ENCODE results near the gene VENTX.

VENTX gene

DNA sequence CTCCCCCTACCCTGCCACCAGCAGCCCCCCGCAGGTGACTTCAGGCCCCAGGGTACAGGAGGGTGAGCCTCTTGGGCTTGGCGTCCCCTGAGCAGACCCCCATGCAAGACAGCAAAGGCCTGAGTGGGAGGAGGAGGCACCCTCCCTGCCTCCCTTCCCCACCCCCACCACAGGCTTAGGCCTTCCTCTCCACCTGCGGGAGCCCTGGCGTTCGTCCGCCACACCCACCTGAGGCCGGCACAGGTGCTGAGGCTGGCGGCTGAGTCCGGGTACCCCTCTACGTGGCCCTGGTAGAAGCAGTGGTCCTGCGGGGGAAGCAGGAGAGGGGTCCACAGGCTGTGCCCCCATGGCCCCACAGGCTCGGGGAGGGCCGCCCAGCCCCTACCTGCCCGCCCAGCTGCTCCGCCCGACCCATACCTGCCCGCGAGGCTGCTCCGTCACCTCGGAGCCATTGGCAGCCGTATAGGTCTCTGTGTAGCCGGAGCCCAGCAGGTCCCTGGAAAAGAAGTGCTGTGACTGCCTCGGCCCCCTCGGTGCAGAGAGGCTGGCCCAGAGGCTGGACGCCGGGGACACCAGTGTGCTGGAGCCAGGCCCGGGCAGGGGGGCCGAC, 36.0 kb downstream of the VENTX start:
- DNase-seq (ENCODE audit: low spot score), result no peak

- no peak for DNase-seq (ENCODE audit: low spot score)
Observed at GRCh38 chr10:133274751-133275683, 37.4 kb downstream of the VENTX start.

DNA sequence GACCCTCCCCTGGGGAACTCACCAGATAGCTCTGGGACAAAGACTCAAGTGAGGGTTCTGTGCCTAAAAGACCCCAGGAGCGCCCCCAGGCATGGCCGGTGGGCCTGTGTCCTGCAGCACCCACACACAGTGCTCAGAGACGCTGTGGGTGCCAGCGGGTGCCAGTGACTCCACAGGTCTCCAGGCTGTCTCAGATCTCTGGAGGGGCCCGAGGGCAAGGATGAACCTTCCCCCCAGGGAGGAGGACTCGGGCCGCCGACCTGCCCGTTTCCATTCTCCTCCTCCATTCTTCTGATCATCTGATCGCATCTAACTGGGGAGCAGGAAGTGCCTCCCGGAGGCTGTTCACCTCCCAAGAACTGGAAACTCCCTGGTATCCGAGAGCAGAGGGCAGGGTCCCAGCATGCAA, 38.0 kb downstream of the VENTX start:
- DNase-seq (ENCODE audit: low spot score), result no peak

DNA sequence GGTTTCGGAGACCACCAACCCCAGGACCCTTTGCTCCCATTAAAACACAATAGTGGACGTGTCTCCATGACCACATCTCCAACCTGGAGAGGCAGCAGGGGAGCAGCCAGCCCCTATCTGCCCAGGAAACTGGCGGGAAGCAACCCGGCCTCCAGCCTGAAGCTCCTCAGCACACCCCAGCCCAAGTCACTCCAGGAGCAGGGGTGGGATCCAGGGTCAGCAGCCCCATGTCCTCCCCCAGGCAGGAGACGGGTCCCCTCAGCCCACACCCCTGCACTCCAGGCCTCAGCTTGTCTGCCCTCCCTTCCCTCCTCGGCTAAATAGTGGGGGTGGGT, 38.4 kb downstream of the VENTX start:
- no peak for DNase-seq (ENCODE audit: low spot score)

DNA sequence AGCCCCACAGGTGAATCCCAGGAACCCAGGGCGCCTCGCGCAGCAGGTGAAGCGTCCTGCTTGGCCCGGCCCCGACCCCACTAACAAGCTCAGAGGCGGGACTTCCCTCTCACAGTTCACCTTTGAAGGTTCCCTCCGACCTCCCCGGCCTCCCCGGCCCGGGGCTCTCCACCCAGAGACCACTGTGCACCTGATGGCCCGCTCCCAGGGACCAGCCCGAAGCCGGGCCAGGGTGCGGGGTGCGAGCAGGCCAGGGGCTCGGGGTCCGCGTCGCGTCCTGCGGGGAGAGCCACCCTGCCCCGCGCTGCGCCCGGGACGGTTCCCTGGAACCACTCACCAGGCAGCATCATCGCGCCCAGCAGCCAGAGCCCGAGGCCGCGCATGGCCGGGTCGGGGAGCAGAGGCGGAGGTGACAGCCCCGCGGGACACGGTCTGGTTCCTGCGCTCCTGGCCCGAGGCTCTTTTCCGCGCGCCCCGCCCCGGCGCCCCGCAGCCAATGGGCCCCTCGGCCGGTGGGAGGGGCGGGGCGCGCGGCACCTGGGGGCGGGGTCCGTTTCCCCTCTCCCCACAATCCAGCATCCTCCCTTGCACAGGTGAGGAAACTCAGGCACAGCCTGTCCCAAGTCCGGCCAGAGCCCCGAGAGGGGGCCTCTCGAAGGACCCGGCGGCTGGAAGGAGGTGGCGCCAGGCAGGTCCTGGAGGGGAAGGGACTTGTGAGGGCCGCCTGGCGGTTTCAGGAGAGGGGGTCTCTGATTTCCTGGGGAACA, 39.0 kb downstream of the VENTX start, which contains the start of gene ADAM8:
Gene ADAM8 (minus strand): TSS at position 434 of the 767 bp plus-strand sequence. CDS start 51 bp downstream, at position 383.
- DNase-seq (ENCODE audit: low spot score), result peak; percentile 99

GRCh38 chr10:133277277-133277992, 39.8 kb downstream of the VENTX start:
- DNase-seq (ENCODE audit: low spot score), result no peak

- no peak for DNase-seq (ENCODE audit: low spot score)
Observed at GRCh38 chr10:133277993-133278576, 40.4 kb downstream of the VENTX start.

DNA sequence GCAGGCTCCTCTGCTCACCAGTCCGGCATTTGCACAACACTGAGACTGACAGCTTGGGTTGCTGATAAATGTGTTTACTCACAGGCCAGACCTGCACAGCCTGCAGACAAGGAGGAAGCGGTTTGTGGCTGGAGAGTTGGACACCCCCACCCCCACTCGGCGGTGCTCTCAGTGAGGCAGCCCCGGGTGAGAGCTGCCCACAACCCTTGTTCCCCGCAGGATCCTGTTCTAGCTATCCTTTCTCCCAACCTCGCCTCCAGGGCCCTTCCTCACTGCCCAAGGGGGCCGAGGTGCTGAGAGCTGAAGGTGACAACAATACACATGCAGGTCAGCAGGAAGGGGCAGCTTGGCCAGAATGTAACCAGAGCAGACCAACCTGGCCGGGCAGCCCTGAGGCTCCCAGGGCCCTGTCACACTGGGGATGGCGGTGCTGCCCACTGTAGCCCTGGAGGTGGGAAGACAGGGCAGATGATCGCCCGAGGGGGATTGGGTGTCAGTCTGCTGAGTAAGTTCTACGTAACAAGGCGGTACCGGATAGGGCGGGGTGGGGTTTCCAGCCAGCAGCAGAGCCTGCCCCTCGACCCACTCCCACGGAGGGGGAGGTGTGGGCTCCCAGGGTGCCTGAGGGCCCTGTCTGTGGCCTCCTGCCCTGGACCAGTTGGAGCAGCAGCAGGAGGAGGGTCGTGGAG, 41.1 kb downstream of the VENTX start:
- DNase-seq (ENCODE audit: low spot score), result no peak

DNA sequence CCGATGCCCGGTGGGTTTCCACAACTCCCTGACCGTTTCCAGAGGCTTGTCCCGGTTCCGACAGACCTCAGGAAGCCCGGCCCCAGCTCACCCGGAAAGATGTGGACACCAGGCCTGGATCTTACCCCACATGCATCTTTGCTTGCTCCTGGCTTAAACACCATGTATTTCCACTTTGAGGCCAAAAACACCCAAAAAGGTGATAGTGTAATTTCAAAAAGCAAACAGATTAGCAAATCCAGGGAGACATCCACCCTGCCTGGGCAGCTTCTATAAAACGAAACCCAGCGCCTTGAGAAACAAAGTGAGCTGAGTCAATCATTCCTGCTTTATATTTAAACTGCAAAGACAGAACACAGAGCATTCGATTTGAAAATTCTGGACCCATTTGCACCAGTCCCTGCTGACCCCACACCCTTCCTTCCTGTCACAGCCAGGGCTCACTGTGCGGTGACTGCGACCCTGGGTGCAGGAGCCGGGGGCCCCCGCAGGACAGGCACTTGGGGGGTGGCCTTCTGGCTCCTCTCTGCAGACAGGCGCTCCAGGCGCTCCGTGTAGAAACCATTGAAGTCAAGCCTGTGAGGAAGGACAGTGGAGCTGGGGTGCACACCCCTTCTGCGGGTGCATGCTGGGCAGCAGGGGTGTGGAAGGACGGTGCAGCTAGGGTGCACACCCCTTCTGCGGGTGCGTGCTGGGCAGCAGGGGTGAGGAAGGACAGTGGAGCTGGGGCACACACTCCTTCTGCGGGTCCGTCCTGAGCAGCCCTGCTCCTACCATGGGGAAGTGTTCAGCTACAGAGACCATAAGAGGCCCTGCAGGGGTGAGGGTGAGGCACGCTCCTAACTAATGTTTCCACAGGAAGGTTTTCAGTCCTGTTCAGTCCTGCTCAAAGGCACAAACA, 41.9 kb downstream of the VENTX start:
- no peak for DNase-seq (ENCODE audit: low spot score)

GRCh38 chr10:133280391-133281059, 42.9 kb downstream of the VENTX start:
- DNase-seq (ENCODE audit: low spot score), result no peak

DNA sequence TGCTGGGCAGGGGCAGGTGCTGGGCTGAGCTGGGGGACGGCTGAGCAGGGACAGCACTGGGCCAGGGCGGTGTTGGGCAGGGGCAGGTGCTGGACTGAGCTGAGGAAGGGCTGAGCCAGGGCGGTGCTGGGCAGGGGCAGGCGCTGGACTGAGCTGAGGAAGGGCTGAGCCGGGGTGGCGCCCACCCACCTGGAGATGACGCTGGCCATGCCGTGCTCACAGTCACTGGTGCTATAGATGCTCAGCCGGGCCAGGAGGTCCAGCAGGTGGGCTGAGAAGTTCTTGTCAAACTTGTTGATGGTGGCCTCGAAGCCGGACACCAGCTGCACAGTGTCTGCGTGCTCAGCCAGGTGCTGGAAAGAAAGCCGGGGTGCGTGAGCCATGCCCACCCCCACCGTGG, 43.4 kb downstream of the VENTX start:
- no peak for DNase-seq (ENCODE audit: low spot score)

DNA sequence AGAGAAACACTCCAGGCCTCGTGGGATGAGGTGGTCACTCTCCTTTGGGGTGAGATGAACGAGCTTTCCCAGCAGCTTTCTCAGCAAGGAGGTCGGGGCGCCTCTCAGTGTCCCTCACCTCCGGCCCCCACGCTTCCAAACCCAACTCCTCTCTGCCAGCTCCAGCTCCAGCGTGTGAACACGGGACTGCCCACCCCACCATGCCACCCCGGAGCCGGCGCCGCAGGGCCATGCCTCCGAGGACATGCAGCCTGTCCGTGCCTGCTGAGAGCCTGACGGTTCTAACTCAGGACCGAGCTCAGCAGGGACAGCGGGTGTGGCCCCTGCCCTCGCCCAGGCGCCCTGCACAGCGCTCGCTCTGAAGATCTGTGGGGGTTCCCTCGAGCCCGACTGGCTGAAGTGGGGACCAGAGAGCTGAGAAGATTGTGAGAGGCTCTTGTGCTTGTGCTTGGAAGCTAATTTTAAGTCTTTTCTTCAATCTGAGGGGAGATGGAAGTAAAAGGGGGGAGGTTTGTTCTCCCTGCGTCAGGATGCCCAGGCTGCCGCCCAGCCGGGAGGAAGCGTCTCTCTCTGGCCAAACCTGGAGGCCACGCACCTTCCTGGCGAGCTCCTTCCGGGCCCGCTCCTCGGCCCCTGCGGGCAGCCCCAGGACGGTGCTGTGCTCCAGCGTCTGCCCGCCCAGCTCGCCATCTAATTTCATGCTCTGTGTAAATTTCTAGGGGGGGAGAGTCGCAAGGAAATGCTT, 44.1 kb downstream of the VENTX start:
- no peak for DNase-seq (ENCODE audit: low spot score)

- no peak for DNase-seq (ENCODE audit: low spot score)
Observed at GRCh38 chr10:133282846-133283390, 45.3 kb downstream of the VENTX start.

DNA sequence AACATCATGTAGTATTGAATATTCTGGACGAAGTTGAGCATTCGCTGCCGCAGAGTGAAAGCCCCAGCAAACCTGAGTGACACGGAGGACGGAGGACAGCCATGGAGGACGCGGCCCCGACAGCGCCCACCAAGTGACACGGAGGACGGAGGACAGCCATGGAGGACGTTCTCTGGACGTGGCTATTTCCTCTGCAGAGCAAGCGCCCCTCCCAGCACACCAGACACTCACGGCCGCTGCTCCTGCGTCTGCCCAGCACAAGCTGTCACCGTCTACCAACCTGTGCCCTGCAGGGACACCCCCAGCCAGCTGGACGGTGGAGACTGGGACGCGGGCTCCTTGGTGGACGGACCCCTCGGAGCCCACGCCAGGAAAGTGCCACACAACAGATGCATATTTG, 46.3 kb downstream of the VENTX start:
- no peak for DNase-seq (ENCODE audit: low spot score)

DNA sequence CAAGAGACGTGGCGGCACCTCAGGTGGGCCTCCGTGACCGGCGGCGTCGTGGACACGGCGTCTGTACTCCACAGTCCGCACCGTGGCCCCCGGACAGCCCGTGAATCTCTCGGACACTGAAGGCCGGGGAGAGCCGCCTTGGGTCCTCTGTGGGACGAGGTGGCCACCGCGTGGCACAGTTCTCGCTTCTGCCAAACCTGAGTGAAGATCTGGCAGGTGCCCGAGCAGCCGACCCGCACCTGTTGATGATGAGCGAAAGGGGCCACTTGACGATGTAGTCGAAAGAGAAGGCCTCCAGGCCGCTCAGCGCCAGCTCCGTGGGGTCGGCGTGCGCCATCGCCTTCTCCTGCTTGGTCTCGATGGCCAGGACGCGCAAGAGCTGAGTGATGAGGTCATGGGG, 47.6 kb downstream of the VENTX start:
- DNase-seq (ENCODE audit: low spot score), result no peak

GRCh38 chr10:133286366-133286765, 48.7 kb downstream of the VENTX start:
- DNase-seq (ENCODE audit: low spot score), result no peak

DNA sequence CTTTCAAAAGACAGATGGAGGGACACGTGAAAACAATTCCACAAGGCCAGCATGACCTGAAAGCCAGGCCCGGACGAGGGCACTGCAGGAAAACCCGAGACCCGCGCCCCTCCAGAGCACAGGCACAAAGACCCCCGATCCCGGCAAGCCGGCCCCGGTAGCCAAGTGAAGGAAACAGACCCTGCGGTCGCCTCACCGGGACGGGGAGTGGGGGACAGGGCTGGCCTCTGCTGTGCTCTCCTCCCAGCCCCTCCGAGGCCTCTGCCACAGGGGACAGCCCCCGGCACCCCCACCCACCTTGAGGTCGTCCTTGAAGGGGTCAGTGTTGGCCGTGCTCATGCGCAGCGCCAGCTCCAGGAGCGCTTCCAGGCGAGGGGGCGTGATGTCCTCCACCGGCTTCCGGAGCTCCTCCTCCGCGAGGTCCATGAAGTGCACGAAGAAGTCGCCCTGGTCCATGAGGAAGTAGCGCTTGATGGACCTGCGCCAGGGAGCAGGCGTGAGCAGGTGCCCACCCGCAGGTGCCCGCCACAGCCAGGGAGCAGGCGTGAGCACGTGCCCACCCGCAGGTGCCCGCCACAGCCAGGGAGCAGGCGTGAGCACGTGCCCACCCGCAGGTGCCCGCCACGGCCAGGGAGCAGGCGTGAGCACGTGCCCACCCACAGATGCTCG, 50.3 kb downstream of the VENTX start:
- DNase-seq (ENCODE audit: low spot score), result peak; percentile 8

DNA sequence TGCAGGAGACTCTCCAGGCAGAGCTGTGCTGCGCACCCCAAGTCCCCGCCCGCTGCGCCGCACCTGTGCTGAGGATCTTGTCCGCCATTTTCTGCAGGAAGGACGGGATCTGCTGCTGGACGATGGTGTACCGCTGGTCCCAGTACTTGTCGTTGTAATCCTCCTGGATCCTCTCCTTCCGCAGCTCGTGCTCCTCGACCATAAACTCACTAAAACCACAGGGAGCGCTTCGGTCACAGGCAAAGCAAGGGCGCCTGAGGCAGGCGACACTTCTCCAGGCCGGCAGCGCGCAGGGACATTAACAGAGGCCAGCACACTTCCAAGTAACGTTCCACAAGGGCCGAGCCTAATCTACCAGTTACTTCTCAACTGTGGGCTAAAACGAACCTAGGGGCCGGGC, 52.1 kb downstream of the VENTX start:
- peak; percentile 7 for DNase-seq (ENCODE audit: low spot score)
